ENCODE data around the gene SLC9A4. TPM values are rescaled to one million over a fixed set of nuclear protein-coding genes. Genes with fewer than 3 reads are reported as not detected.

Gene SLC9A4
- total RNA-seq, 4 donors from 2014 or later: not detected

GRCh38 chr2:102547462-102547861, 74.4 kb downstream of the SLC9A4 start:
- TF ChIP-seq CTCF (IDR thresholded peaks at IDR 0.05; ENCODE audit: low read depth): no peak

- TF ChIP-seq CTCF (IDR thresholded peaks at IDR 0.05; ENCODE audit: low read depth): no peak
Measured at GRCh38 chr2:102549027-102549426, 76.0 kb downstream of the SLC9A4 start.

GRCh38 chr2:102550151-102550550, 77.1 kb downstream of the SLC9A4 start:
- TF ChIP-seq CTCF (IDR thresholded peaks at IDR 0.05; ENCODE audit: low read depth): no peak

GRCh38 chr2:102551329-102552096, 78.5 kb downstream of the SLC9A4 start:
- no peak for TF ChIP-seq CTCF (IDR thresholded peaks at IDR 0.05; ENCODE audit: low read depth)

- TF ChIP-seq CTCF (IDR thresholded peaks at IDR 0.05; ENCODE audit: low read depth): no peak
Measured at GRCh38 chr2:102553601-102554000, 80.6 kb downstream of the SLC9A4 start.

GRCh38 chr2:102558463-102558862, 85.4 kb downstream of the SLC9A4 start:
- TF ChIP-seq CTCF (IDR thresholded peaks at IDR 0.05; ENCODE audit: low read depth): no peak

GRCh38 chr2:102575888-102576287, 102.9 kb downstream of the SLC9A4 start:
- no peak for TF ChIP-seq CTCF (IDR thresholded peaks at IDR 0.05; ENCODE audit: low read depth)

Measured in subcutaneous adipose tissue (tissue), 4 donors.